Immature natural killer cell (primary cell): ENCODE data around the gene USP54. TPM values are rescaled to one million over a fixed set of nuclear protein-coding genes. Genes with fewer than 3 reads are reported as not detected.

Experiments used
- DNase-seq, 3 donors: peaks; one replicate each; pipeline ENCODE4 v3.0.0; 2022; ENCODE audit warnings: mixed read lengths in 1 of 3
- H3K27ac Mint-ChIP-seq, 6 donors: one replicate each; pipeline ENCODE4 v1.8.0; 2020; ENCODE audit warnings: mixed read lengths in 6 of 6, mild to moderate bottlenecking in 5 of 6, inconsistent platforms in 4 of 6, moderate library complexity in 3 of 6
- H3K27me3 Mint-ChIP-seq, 3 donors: one replicate each; pipeline ENCODE4 v1.8.0; 2020 to 2021; ENCODE audit warnings: low read depth in 3 of 3, mild to moderate bottlenecking in 3 of 3, mixed read lengths in 3 of 3, moderate library complexity in 3 of 3, inconsistent platforms in 1 of 3
- H3K36me3 Mint-ChIP-seq, 3 donors: one replicate each; pipeline ENCODE4 v1.8.0; 2020; ENCODE audit warnings: mixed read lengths in 3 of 3, inconsistent platforms in 2 of 3, mild to moderate bottlenecking in 2 of 3
- H3K4me1 Mint-ChIP-seq, 2 donors: one replicate each; pipeline ENCODE4 v1.8.0; 2020; ENCODE audit warnings: inconsistent platforms in 2 of 2, mild to moderate bottlenecking in 2 of 2, mixed read lengths in 2 of 2, moderate library complexity in 1 of 2
- H3K4me3 Mint-ChIP-seq, 5 donors: one replicate each; pipeline ENCODE4 v1.8.0; 2020; ENCODE audit warnings: mild to moderate bottlenecking in 5 of 5, mixed read lengths in 5 of 5, inconsistent platforms in 3 of 5, moderate library complexity in 3 of 5
- H3K9me3 Mint-ChIP-seq, 6 donors: one replicate each; pipeline ENCODE4 v1.8.0; 2020; ENCODE audit warnings: mild to moderate bottlenecking in 6 of 6, mixed read lengths in 6 of 6, inconsistent platforms in 4 of 6, moderate library complexity in 3 of 6
- polyA plus RNA-seq, 3 donors: library from polyadenylated mRNA; unstranded; fragments of 300-500 nt; fragmentation: Illumina TruSeq; gene quantifications; one replicate each; pipeline ENCODE4 v1.2.3, GENCODE V29; 2021

USP54 gene
- polyA plus RNA-seq, 3 donors from 2014 or later: 0.48 to 1.6 TPM; not detected in 1

GRCh38 chr10:73460897-73461296 lies 130.2 kb downstream of the USP54 start:
- Mint-ChIP-seq H3K27ac (peak overlapping the region in 2 of 6 donors; percentile 5 to 56), H3K36me3 (peaks cover 12 to 33% (median 17%) of the 10 kb centered on the region in 3 donors), H3K27me3 (no peaks in the 10 kb centered on the region), H3K9me3 (no peaks in the 10 kb centered on the region), H3K4me1 (peaks cover 0 to 10% of the 10 kb centered on the region in 2 donors), H3K4me3 (no peak overlapping the region)
- DNase-seq: no peak

GRCh38 chr10:73459683-73460314 lies 131.3 kb downstream of the USP54 start:
- Mint-ChIP-seq H3K36me3 (peaks cover 12 to 29% (median 20%) of the 10 kb centered on the region in 3 donors), H3K4me3 (no peak overlapping the region), H3K9me3 (no peaks in the 10 kb centered on the region), H3K4me1 (peaks cover 0 to 10% of the 10 kb centered on the region in 2 donors), H3K27ac (peak overlapping the region in 5 of 6 donors; percentile 5 to 56 (median 47)), H3K27me3 (no peaks in the 10 kb centered on the region)
- DNase-seq: no peak

GRCh38 chr10:73456187-73456890 lies 134.8 kb downstream of the USP54 start:
- Mint-ChIP-seq H3K27ac (peak overlapping the region in 1 of 6 donors; percentile 13), H3K27me3 (no peaks in the 10 kb centered on the region), H3K36me3 (peaks cover 12 to 30% (median 18%) of the 10 kb centered on the region in 3 donors), H3K4me3 (no peak overlapping the region), H3K4me1 (peaks cover 0 to 5% of the 10 kb centered on the region in 2 donors), H3K9me3 (no peaks in the 10 kb centered on the region)
- DNase-seq: no peak

- Mint-ChIP-seq H3K27ac (peak overlapping the region in 2 of 6 donors; percentile 11 to 46), H3K36me3 (peaks cover 10 to 28% (median 15%) of the 10 kb centered on the region in 3 donors), H3K9me3 (no peaks in the 10 kb centered on the region), H3K4me3 (no peak overlapping the region), H3K27me3 (peaks cover 0 to 1% (median 0%) of the 10 kb centered on the region in 3 donors), H3K4me1 (no peaks in the 10 kb centered on the region)
- DNase-seq: no peak
Observed at GRCh38 chr10:73449113-73449512, 142.0 kb downstream of the USP54 start.

GRCh38 chr10:73448384-73448783 lies 142.8 kb downstream of the USP54 start:
- peaks cover 0 to 1% (median 0%) of the 10 kb centered on the region in 3 donors for H3K27me3 Mint-ChIP-seq
- no peaks in the 10 kb centered on the region for H3K9me3 Mint-ChIP-seq
- peaks cover 8 to 29% (median 16%) of the 10 kb centered on the region in 3 donors for H3K36me3 Mint-ChIP-seq
- peaks cover 0 to 5% of the 10 kb centered on the region in 2 donors for H3K4me1 Mint-ChIP-seq
- no peak overlapping the region for H3K4me3 Mint-ChIP-seq
- H3K27ac Mint-ChIP-seq: peak overlapping the region in 2 of 6 donors; percentile 2 to 53
- no peak for DNase-seq

Other genes with a start within 250 kb of the USP54 start
- under 1 TPM in 1 of 3 donors, not detected in 2; 0.16 TPM for gene CFAP70, start 232.5 kb downstream of the USP54 start, polyA plus RNA-seq
- 100 to 1,000 TPM; 119 to 234 (median 136) TPM for gene ANXA7, start 177.3 kb downstream of the USP54 start, polyA plus RNA-seq
- gene MSS51, start 157.8 kb downstream of the USP54 start, polyA plus RNA-seq: under 1 TPM in 2 of 3 donors, not detected in 1; 0.16 to 0.38 TPM
- gene PPP3CB, start 95.3 kb downstream of the USP54 start, polyA plus RNA-seq: 1 to 10 TPM; 6.9 to 8.7 (median 8.3) TPM
- not detected for gene MYOZ1, start 50.1 kb upstream of the USP54 start, polyA plus RNA-seq
- not detected for gene SYNPO2L, start 64.7 kb upstream of the USP54 start, polyA plus RNA-seq
- under 1 TPM in 1 of 3 donors, not detected in 2; 0.37 TPM for gene AGAP5, start 106.8 kb upstream of the USP54 start, polyA plus RNA-seq
- 10 to 100 TPM; 15.5 to 77.7 (median 21.3) TPM for gene SEC24C, start 153.0 kb upstream of the USP54 start, polyA plus RNA-seq
- 10 to 100 TPM; 24.8 to 46.9 (median 42.7) TPM for gene CHCHD1, start 190.7 kb upstream of the USP54 start, polyA plus RNA-seq
- 10 to 100 TPM in 2 of 3 donors, 1 to 10 TPM in 1; 7.3 to 44.7 (median 14.8) TPM for gene ZSWIM8, start 194.3 kb upstream of the USP54 start, polyA plus RNA-seq
- gene NDST2, start 220.3 kb upstream of the USP54 start, polyA plus RNA-seq: 10 to 100 TPM; 10.6 to 29.9 (median 10.7) TPM